ENCODE measurements around the gene KAT7. TPM values are rescaled to one million over a fixed set of nuclear protein-coding genes. Genes with fewer than 3 reads are reported as not detected.

KAT7 gene
- polyA plus RNA-seq, 1 of the 3 experiments (the other 2 are of a cell fraction): 20.2 TPM

- Histone ChIP-seq H3K27me3 (ENCODE audit: insufficient read depth) (peaks cover 15% of the 10 kb centered on the region; the same call in 1 of the 2 replicates), H3K27ac (ENCODE audit: low read depth in 2 of 2, low read length in 1 of 2) (no peak overlapping the region), H2AFZ (ENCODE audit: low read depth) (no peak overlapping the region), H3K4me3 (ENCODE audit: low read depth in 2 of 2, low read length in 1 of 2) (no peak overlapping the region), H3K4me1 (ENCODE audit: control insufficient read depth in 1 of 2, insufficient read depth in 2 of 2, low read depth in 1 of 2, low read length in 1 of 2) (peaks cover 0 to under 1% of the 10 kb centered on the region in 2 experiments; a peak in 1 of 4 replicates), H3K79me2 (ENCODE audit: insufficient read depth) (no peaks in the 10 kb centered on the region), H3K4me2 (no peak overlapping the region), H3K9ac (no peak overlapping the region), H4K20me1 (ENCODE audit: insufficient read depth) (no peaks in the 10 kb centered on the region), H3K9me2 (no peaks in the 10 kb centered on the region), H3K36me3 (replicated peaks in 1 of 2; ENCODE audit: control insufficient read depth in 1 of 2, insufficient read depth in 2 of 2, low read length in 1 of 2) (no peaks in the 10 kb centered on the region), H3K9me3 (no peaks in the 10 kb centered on the region), H3F3A (replicated peaks; ENCODE audit: insufficient read depth) (no peaks in the 10 kb centered on the region)
- 46% methylated on average over 6 of the region's 6 CpGs for WGBS (ENCODE audit: low lambda C conversion rate)
- POLR2A ChIA-PET: no interaction called here
- CTCF ChIA-PET: interaction anchor here (1.7 to 40.4 kb wide), 5 partner anchors 9 to 229 kb away, joined by 7 to 1665 read pairs (median 41); partner anchors contain the start of genes DLX3 and TAC4
- no peak for DNase-seq
- no peak for TF ChIP-seq RXRA (IDR thresholded peaks at IDR 0.05; ENCODE audit: borderline replicate concordance, low read depth)
- TF ChIP-seq FOXM1 (IDR thresholded peaks at IDR 0.05; ENCODE audit: low read depth): no peak
- no peak for TF ChIP-seq MEF2A (IDR thresholded peaks at IDR 0.05; ENCODE audit: borderline replicate concordance, low read depth)
- no peak for TF ChIP-seq RFX5 (IDR thresholded peaks at IDR 0.05; ENCODE audit: low read length)
- TF ChIP-seq USF1 (IDR thresholded peaks at IDR 0.05; ENCODE audit: borderline replicate concordance, low read depth): no peak
Observed at GRCh38 chr17:49858796-49859195, 70.3 kb downstream of the KAT7 start.

- no peak for DNase-seq
- TF ChIP-seq FOXJ3 (CRISPR knock-in tag; IDR thresholded peaks at IDR 0.05): no peak
- TF ChIP-seq TEAD4 (IDR thresholded peaks at IDR 0.05; ENCODE audit: borderline replicate concordance, insufficient read depth): no peak
- no peak for TF ChIP-seq FOSL2 (IDR thresholded peaks at IDR 0.05; ENCODE audit: borderline replicate concordance, low read depth)
- TF ChIP-seq GABPA (IDR thresholded peaks at IDR 0.05; ENCODE audit: low read depth): no peak
- TF ChIP-seq NRF1 (IDR thresholded peaks at IDR 0.05; ENCODE audit: low read depth, low read length): no peak
- TF ChIP-seq FOXM1 (IDR thresholded peaks at IDR 0.05; ENCODE audit: low read depth): no peak
- TF ChIP-seq ELF1 (IDR thresholded peaks at IDR 0.05): no peak
- no peak for TF ChIP-seq MXI1 (IDR thresholded peaks at IDR 0.05; ENCODE audit: low read depth, low read length)
- no peak for TF ChIP-seq USF2 (IDR thresholded peaks at IDR 0.05; ENCODE audit: borderline replicate concordance, low read depth, low read length)
- no peak for TF ChIP-seq SIN3A (IDR thresholded peaks at IDR 0.05; ENCODE audit: borderline replicate concordance, low read depth, low read length)
- TF ChIP-seq ZBTB33 (IDR thresholded peaks at IDR 0.05; ENCODE audit: borderline replicate concordance, low read depth): no peak
- TF ChIP-seq GATA2 (CRISPR knock-in tag; IDR thresholded peaks at IDR 0.05): no peak
- TF ChIP-seq REST (IDR thresholded peaks at IDR 0.05; ENCODE audit: low read depth, low read length): no peak
- TF ChIP-seq POLR2AphosphoS5 (IDR thresholded peaks at IDR 0.05; ENCODE audit: low read depth, low read length): no peak
- TF ChIP-seq TCF12 (IDR thresholded peaks at IDR 0.05): no peak
- TF ChIP-seq RXRA (IDR thresholded peaks at IDR 0.05; ENCODE audit: borderline replicate concordance, low read depth): no peak
- Histone ChIP-seq H2AFZ (ENCODE audit: low read depth) (no peak overlapping the region), H3K79me2 (ENCODE audit: insufficient read depth) (no peaks in the 10 kb centered on the region), H3K27ac (ENCODE audit: low read depth in 2 of 2, low read length in 1 of 2) (no peak overlapping the region), H3K36me3 (replicated peaks in 1 of 2; ENCODE audit: control insufficient read depth in 1 of 2, insufficient read depth in 2 of 2, low read length in 1 of 2) (no peaks in the 10 kb centered on the region), H3K4me1 (ENCODE audit: control insufficient read depth in 1 of 2, insufficient read depth in 2 of 2, low read depth in 1 of 2, low read length in 1 of 2) (no peaks in the 10 kb centered on the region), H4K20me1 (ENCODE audit: insufficient read depth) (no peaks in the 10 kb centered on the region), H3K9me2 (no peaks in the 10 kb centered on the region), H3K4me2 (no peak overlapping the region), H3F3A (replicated peaks; ENCODE audit: insufficient read depth) (no peaks in the 10 kb centered on the region), H3K4me3 (ENCODE audit: low read depth in 2 of 2, low read length in 1 of 2) (no peak overlapping the region), H3K27me3 (ENCODE audit: insufficient read depth) (peaks cover 6% of the 10 kb centered on the region; the same call in 1 of the 2 replicates), H3K9ac (no peak overlapping the region), H3K9me3 (no peaks in the 10 kb centered on the region)
- ChIA-PET CTCF (interaction anchor here (0.6 to 40.4 kb wide), 22 partner anchors 10 to 293 kb away, joined by 3 to 1665 read pairs (median 4); partner anchors contain the start of genes DLX3, FAM117A, SLC35B1 and TAC4), POLR2A (interaction anchor here (1.1 kb wide), 1 partner anchor 136 kb away, joined by 5 read pairs; no protein-coding TSS in a partner anchor)
- 59% methylated on average over 16 of the region's 20 CpGs for WGBS (ENCODE audit: low lambda C conversion rate)
Observed at GRCh38 chr17:49859991-49860953, 71.8 kb downstream of the KAT7 start.

Data from SK-N-SH (cell line).